8988T (cell line): ENCODE results near the gene GPS1.

Experiments used
- DNase-seq: peaks from one replicate; pipeline ENCODE4 v3.0.0; 2011

The GPS1 gene

DNA sequence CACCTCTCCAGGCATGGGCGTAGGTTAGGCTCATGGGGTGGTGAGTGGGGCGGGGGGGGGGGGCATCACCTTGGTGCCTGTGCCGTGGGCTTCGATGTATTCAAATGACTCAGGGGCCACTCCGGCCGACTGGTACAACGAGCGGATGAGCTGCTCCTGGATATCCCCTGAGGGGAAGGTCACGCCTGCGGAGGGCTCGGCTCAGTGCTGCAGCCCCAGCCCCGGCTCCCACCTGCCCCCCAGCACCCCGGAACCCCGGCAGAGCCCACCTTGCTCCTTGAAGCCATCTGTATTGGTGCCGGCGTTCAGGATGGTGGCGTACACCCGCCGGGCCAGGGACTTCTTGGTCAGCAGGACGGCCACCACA is 40.9 kb downstream of the GPS1 start:
- DNase-seq = no peak

DNA sequence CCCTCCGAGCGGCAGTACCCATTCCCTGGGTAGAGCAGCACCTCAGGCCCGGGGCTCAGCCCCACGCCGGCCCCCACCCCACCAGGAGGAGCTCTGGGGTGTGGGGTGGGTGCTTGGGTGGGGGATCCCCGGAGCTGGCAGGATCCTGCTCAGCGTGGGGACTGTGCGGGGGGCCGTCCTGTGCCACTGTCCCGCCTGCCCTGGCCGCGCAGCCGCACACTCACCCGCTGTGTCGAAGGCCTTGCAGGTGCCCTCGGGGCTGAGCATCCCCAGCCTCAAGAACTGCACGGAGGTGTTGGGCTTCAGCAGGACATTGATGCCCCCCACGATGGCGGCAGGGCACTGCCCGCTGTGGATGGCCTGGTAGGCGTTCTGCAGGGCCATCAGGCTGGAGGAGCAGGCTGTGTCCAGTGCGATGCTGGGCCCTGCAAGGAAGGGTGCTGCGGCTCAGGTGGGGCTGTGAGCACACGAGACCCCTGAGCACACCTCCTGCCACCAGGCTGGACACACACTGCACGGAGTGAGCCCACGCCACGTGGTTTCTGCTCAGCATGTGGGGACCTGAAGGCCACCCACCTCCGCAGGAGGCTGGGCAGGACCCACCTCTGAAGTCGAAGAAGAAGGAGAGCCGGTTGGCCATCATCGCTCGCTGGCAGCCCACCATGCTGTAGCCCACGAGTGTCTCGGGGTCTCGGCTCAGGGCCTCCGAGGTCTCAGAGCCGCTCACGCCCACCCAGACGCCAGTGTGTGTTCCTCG is 41.5 kb downstream of the GPS1 start:
- DNase-seq = peak; percentile 20

DNA sequence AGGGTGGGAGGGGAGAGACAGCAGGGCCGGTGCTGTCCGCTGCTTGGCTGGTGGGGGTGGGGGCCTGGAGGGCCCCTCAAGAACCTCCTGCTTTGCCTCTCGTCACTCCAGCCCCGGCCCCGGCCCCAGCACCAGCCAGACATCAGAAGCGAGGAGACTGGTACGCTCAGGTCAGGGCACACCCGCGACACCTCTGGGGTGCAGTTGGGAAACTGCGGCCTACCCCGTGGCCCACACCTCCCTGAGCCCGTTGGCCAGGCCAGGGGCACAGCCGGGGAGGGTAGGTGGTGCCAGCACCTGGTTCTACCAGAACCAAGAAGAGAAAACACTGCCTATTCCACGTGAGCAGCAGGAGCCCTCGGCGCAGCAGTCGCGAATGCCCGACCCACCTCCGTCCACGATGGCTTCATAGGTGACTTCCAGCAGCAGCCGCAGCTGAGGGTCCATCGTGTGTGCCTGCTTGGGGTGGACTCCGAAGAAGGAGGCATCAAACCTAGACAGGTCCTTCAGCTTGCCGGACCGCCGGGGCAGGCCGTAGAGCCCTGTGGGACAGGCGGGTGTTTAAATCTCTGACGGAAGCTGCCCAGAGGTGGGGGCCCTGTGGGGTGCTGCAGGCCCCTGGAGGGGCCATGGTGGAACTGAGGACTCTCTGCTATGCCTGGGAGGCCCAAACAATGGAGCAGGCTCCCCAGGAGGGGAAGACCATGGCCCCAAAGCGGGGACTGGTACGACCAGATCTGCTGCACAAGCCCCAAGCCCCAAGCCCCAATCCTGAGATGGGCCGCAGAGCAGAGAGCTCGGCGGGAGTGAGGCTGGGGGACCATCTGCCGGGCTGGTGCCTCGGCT is 43.5 kb downstream of the GPS1 start:
- peak; percentile 27 for DNase-seq

DNA sequence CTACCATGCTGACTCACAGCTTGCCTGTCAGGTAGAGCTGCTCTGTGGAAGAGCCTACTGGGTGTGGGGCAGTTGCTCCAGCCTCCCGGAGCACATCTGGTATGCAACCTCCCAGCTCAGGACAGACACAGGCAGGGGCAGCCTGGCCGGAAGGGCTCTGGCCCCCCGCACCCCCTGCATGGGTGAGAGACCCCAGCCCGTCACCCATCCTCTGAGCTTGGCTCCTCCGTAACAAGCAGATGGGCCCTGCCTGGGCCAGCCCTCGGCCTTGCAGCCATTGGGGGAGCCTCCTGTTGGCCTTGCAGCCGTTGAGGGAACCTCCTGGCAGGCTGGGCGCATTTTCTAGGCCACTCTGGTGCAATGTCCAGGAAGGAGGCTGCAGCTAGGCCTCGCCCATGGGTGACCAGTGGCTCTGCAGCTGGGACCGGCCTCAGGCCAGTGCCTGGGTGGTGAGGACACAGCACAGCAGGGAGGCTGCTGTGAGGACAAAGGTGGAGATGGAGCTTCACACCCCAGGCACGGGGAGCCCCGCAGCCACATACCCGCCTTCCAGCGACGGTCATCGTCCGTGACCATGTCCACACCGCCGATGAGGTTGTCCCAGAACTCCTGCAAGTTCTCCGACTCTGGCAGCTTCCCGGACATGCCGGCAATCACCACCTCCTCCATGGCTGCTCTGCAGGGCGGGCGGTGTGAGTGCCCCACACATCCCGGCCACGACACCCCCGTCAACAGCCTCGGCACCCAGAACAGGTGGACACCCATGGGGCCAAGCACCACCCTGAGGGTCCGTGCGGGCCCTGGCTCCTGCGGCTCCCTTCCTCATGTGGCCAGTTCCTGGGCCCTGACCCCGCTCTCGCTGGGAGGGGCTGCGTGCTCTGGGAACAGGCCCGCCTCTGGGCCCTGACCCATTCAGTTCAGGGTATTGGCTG is 44.3 kb downstream of the GPS1 start:
- peak; percentile 79 for DNase-seq

DNA sequence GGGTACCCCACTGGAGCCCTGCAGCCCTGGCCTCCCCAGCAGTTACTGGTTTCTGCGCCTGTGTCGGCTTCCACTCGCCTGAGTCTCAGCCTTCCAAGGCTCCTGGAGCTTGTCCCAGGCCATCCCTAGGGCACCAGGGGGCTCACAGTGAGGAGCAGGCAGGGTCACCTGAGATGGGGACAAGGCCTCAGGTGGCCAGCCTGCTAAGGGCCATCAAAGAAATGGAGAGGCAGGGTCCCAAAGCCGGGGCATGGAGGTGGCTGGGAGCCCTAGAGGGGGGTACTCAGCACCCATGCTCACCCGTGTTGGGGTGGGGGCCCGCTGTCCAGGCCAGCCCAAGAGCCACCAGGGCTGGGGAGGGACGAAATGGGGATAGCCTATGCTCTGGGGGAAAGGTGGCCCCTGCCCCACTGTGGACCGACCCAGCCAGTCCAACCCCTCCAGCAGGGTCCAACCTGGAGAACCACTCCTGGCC is 45.0 kb downstream of the GPS1 start:
- DNase-seq = peak; percentile 50

DNA sequence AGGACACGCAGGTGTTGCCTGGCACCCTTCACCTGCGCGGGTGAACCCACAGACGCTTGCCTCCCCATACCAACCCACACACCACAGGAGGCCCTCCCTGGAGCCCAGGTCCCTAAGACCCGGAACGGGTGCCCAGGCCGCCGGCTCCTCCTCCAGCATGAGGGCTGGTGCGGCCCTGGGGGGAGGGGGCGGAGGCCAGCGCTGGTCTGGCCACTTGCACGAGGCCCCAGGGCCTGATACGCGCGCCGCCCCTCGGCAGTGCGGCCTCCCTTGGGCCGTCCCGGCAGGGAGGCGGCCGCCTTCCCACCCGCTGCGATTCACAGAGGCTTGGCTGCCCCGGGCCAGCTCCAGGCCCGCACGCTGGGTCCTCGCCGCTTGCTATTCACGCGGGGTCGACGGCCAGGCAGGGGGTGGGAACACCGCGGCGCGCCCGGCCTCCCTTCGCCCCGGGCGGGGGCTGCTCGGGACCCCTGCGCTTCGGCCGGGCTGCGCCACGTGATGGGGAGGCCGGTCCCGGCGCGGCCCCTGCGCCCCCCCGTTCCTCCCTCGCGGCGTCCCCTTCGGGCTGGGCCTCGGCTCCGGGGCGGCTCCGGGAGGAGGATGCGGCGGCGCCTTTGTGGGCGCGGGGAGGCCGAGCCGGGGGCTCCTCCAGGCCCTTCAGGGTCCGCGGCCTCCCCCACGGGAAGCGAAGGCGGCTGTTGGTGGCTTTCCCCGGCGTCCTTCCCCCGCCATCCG is 45.7 kb downstream of the GPS1 start:
- DNase-seq = peak; percentile 68

DNA sequence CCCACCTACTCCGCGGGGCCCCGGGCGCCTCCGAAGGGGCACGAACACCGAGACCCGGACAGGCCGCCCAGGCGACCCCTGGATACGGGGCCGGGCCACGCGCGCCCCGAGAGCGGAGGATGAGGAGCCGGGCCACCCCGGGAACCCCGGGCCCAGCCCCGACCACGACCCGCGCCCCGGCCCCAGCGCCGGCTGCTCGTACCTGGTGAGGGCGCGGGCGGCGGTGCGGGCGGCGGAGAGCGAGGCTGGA is 46.1 kb downstream of the GPS1 start:
- DNase-seq = no peak

DNA sequence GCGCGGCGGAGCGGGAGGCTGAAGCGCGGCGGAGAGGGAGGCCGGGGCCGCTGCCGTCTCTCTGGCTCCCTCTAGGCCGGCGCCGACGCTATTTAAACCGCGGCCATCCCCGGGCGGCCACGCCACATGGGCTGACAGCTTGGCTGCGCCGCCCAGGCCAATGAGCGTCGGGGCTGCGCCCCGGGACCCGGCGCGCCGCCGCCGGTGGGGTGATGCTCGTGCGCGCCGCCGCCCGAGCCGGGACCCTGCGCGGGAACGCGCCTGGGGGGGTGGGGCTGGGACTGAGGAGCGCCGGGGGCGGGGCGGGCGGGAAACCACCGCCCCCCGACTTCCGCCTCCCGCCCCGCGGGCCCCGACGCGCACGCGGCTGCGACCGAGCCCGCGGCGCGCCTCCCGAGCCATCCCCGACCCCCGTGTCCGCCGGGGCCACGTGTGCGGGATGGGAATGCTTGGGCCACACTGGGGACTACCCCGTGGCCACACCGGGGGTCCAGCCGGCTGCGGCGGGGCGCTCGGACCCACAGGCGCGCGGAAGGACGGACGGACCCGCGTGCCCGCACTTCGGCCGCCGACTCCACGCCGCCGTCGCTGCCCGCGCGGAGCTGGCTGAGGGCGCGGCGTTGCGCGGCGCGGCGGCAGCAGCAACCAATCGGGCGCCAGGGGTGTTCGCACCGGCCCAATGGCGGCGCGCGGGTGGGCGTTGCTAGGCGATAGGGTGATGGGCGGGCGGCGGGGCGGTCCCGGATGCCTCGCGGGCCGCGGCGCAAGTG is 46.7 kb downstream of the GPS1 start, which contains the start of gene FASN:
Gene FASN (minus strand): TSS at position 68 of the 770 bp plus-strand sequence. CDS start 1,791 bp downstream, outside the sequence.
- DNase-seq = peak; percentile 100

DNA sequence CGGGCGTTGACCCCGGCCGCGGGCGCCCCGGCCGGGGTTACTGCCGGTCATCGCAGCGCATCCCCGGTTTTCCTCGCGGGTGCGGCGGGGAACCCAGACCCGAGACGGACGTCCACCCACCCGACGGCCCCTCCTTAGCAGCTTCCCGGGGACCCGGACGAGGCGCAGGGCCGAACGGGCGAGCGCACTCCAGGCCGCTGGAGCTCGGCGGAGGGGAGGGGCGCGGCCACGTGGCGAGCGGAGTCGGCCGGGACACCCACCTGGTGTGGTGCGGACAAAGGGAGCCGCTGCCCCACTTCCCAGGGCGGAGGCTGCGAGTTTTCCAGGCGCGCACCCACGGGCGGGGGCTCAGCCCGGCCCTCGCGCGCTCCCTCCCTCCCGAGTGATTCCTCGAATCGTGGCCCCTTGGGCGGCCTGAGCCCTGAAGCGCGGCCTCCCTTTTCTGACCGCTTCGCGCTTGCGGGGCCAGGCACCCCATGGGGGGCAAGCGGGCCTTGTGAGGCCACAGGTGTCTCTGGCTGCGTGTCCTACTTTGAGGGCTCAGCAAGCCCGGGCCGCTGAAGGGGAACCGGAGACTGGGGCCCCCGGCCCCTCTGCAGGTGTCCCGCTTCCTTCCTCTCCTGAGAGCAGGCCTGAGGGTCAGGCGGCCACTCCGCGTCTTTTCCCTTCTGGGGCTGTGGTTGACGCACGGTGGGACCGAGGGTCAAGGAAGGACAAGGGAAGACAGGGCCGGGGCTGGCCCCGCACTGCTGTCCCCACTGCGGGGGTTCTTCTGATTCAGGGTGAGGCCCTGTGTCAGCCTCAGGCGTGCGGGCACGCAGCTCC is 47.5 kb downstream of the GPS1 start:
- no peak for DNase-seq

DNA sequence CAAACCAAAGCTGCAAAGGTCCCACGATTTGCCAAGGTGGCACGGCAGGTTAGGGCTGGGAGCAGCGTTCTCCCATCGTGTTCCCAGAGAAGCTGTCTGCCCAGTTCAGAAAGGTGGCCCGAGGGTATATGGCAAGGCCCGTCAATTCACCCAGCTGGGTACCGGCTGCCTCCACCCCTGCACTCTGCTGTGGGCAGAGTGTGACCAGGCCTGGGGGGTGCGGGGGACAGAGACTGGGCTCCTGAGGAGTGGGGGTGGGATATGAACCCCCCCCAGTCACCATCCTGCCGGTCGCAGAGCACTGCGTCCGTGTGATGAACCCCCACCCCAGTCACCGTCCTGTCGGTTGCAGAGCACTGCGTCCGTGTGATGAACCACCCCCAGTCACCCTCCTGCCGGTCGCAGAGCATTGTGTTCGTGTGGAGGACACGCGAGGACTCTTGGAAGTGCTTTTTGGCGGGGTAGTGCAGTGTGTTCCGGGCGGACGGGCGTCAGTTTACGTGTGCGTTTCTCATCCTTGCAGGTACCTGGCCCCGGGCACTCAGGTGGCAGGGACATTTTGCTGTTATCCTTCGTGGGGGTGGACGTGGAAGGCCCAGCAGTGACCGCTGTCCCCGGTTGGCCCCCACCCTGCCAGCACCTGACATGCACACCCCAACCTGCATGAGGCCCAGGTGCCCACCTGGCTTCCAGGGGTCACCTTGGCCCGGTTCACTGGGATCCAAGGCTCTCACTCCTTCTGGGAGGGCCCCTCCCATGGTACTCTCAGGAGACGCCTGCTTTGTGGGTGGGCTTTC is 49.0 kb downstream of the GPS1 start:
- DNase-seq = no peak

DNA sequence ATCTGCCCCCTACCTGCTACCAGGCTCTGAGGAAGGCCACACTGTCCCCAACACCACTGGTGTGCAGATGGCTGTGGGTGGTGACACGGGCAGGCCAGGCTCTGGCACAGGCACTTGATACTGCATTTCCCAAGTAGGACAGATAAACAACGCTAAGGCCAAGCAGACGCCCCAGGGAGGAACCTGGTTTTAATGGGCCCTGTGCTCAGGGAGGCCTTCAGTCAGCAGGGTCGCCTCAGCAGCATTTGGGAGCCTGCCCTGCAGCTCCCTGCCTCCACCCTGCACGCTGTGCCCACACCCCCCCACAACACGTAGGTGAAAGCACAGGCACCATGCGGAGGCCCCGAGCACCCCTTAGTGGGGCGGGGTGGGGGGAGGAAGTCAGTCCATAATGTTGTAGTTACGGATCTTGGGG is 49.6 kb downstream of the GPS1 start:
- DNase-seq = no peak

DNA sequence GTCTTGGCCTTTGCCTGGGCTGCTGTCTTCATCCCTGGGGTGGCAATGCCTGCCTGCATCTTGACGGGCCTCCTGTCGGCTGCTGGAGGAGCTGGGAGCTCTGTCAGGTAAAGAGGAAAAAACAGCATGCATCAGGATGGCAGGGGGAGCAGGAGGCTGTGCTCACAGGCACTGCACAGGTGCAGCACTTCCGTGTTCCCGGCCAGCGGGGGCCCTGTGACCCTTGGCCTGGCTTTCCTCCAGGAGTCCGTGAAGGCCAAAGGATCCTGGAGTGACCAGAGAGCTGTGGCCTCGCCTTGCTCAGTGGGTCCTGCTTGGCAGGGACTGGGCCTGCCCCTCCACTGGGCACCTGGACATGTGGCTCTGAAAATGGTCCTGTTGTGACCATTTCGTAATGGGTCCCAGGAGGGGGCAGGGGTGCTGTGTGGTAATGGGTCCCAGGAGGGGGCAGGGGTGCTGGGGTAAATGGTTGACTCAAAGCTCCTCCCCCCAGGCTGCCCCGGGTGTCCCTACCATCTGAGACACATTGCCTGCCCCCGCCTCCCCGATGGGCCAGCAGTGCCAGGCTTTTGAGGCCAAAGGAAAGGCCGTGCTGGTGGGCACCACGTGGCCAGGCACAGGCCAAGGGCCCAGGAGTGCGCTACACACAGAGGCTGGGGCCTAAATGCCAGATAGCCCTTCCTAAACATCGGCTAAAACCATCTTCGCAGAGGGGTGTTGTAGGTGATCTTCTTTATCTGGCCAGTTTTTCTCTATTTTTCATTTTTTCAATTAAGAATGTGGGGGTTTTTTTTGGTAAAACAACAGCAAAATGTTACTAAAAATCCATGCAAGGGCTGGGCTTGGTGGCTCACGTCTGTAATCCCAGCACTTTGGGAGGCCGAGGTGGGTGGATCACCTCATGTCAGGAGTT is 50.3 kb downstream of the GPS1 start:
- no peak for DNase-seq

DNA sequence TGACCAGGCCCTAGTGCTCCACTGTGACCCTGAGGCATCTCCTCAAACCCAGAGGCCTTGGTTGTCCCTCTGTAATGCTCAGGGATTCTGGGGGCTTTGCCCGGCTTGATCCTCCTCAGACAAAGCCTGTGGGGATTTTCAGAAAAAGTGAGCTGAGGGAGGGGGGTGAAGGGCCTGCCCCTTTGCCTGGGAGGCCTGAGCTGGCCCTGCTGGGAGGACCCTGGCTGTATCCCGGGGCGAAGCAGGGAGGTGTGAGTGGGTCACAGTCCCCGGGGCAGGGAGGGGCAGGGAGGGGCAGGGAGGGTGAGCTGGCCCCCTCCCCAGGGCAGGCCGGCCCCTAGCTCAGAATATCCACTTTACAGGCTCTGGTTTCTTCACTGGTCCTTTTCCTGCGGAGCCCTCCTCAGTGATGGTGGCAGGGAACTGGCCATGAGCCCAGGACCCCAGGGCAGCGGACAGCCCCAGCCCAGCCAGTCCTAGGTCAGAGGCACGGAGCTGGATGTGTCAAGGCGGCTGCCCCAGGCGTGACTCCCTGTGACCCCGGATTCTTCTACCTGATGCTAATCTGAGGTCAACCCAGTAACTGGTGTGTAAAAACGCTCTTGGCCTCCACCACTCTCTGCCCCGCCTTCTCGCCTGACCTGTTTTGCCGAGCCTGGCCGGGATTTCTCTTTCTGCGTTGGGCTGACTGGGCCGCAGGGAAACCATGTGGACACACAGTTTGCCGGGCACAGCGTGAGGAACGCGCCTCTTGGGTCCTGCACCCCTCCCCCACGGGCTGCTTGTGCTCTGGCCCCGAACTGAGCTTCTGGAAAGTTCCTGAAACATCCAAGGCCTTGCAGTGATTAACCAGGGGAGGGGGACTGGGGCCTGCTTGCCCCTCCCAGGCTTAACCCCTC is 52.1 kb downstream of the GPS1 start:
- no peak for DNase-seq

DNA sequence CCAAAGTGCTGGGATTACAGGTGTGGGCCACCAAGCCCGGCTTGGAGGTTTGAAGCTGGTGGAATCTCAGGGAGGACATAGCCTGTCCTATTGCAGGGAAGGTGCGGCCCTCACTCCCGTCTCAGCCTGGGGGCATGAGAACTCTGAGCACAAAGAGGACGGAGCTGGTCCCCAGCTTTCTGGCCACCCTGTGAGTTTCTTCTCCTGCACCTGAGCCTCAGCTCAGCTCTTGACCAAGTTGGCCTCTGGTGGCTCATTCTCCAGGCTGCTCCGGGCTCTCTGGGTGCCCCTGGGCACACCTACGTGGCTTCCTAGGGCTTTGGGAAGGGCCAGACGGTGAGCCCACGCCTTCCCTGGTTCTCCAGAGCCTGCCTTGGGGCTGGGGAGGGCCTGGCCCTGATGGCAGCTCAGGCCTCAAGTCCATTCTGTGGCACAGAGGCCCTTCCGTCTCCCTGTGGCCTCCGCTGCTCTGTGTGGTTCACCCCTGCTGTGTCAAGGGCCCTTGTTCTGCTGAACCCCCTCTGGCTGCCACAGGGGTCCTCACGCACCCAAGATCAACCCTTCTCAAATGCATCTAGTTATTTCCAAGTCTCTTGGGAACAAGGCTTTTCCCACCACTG is 53.2 kb downstream of the GPS1 start:
- DNase-seq = no peak

DNA sequence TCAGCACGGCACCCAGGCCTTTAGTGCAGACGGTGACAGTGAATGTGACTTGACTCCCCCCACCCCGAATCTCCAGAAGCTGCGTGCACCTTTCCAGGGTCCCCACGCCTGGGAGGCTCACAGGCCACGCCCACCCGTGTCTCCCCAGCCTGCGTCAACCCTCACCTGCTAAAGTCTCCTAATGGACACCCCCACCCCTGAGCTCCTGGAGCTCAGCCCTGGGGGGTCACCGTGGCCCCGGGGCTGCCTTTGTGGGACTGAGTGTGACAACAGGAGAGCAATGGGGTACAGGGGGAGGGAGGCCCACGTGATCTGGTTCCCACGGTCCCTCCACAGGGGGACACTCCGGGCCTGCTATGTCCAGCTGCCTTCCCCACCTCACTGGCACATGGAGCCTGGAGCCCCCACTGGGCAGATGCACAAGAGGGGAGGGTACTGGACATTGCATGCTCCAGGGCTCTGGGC is 53.8 kb downstream of the GPS1 start:
- no peak for DNase-seq

DNA sequence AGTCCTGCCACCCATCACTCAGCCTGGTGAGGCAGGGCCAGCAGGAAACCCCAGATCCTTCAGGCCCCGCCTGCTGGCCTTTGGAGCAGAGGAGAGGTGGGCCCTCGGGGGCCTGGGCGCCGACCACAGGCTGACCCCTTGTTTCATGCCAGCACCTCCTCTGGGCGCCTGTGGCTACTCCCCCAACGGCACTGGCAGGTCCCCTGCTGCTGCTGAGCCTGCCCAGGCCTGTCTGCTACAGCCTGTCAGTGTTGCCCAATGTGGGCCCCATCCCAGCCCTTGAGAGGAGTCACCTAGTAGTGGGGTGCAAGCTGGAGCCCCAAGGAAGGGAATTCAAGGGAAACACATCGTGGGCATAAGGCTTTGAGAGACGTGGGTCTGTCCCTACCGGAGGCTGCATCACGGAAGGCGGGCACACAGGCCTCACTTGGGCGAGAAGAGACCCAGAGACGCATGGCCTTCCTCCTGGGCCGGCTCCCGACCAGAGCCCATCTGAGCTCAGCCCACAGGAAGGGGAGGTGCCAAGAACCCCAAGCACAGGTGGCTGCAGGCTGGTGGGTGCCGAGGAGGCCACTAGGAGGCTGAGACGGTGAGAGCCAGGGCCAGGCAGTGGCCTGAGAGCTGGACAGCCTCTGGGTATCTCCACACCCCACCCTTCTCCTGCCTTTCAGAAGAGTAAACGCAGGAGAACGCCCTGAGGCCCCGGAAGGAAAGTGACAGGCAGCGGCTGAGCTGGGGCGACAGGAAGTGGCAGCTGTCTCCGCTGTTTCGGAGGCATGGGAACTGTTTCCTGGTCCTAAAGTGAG is 54.4 kb downstream of the GPS1 start:
- peak; percentile 82 for DNase-seq
